Liver (tissue), 9 donors: Measurements from ENCODE around the gene TENT4B. TPM values are rescaled to one million over a fixed set of nuclear protein-coding genes. Genes with fewer than 3 reads are reported as not detected.
A peak's percentile ranks its signal among the peaks of the same experiment; 100 is the strongest.

ENCODE experiments used
- DNase-seq: peaks from one replicate; pipeline ENCODE4 v3.0.0-alpha.2; 2017; ENCODE audit warnings: low spot score
- H3K27ac ChIP-seq, 2 donors: one replicate each; pipeline ENCODE4 v1.7.0; 2013; ENCODE audit warnings: inconsistent platforms in 2 of 2, low read length in 2 of 2, control low read depth in 1 of 2, low read depth in 1 of 2, mild to moderate bottlenecking in 1 of 2
- H3K27me3 ChIP-seq, 4 donors: one replicate each; pipeline versions ENCODE4 v1.6.1 to v1.7.0; 2013; ENCODE audit warnings: low read length in 3 of 4, inconsistent platforms in 1 of 4, mild to moderate bottlenecking in 1 of 4, moderate library complexity in 1 of 4; ENCODE audit not compliant: control insufficient read depth in 4 of 4, insufficient read depth in 4 of 4
- H3K36me3 ChIP-seq, 4 donors: one replicate each; pipeline versions ENCODE4 v1.6.1 to v1.7.0; 2013; ENCODE audit warnings: low read length in 3 of 4, mild to moderate bottlenecking in 3 of 4, low read depth in 1 of 4, moderate library complexity in 1 of 4; ENCODE audit not compliant: control insufficient read depth in 4 of 4, insufficient read depth in 3 of 4
- H3K4me1 ChIP-seq, 4 donors: one replicate each; pipeline versions ENCODE4 v1.6.1 to v1.7.0; 2013; ENCODE audit warnings: low read length in 3 of 4, mild to moderate bottlenecking in 3 of 4, moderate library complexity in 1 of 4; ENCODE audit not compliant: control insufficient read depth in 4 of 4, insufficient read depth in 4 of 4
- H3K4me3 ChIP-seq, 3 donors: one replicate each; pipeline versions ENCODE4 v1.6.1 to v1.7.0; 2013; ENCODE audit warnings: low read length in 3 of 3, control low read depth in 1 of 3, low read depth in 1 of 3, mild to moderate bottlenecking in 1 of 3
- H3K9ac ChIP-seq, 2 donors: one replicate each; pipeline ENCODE4 v1.7.0; 2013; ENCODE audit warnings: low read length in 2 of 2, mild to moderate bottlenecking in 2 of 2, moderate library complexity in 2 of 2, control low read depth in 1 of 2, low read depth in 1 of 2
- H3K9me3 ChIP-seq, 4 donors: one replicate each; pipeline versions ENCODE4 v1.6.1 to v1.7.0; 2013; ENCODE audit warnings: low read length in 3 of 4; ENCODE audit not compliant: control insufficient read depth in 4 of 4
- EGR1 ChIP-seq, 2 donors: IDR thresholded peaks; 2 replicates each; pipeline ENCODE4 v1.6.1; 2016 to 2018; ENCODE audit warnings: antibody characterized with exemption in 2 of 2, low read depth in 2 of 2
- FOXA1 ChIP-seq: IDR thresholded peaks from 2 replicates; pipeline ENCODE4 v1.6.1; 2016; ENCODE audit warnings: antibody characterized with exemption
- FOXA2 ChIP-seq: IDR thresholded peaks from 2 replicates; pipeline ENCODE4 v1.6.1; 2016; ENCODE audit warnings: antibody characterized with exemption
- GABPA ChIP-seq, 2 donors: IDR thresholded peaks in 1 of 2; conservative IDR thresholded peaks in 1 of 2; 2 replicates each; pipeline ENCODE4 v1.6.1; 2016; ENCODE audit warnings: antibody characterized with exemption in 2 of 2, mild to moderate bottlenecking in 1 of 2, moderate library complexity in 1 of 2
- HNF4A ChIP-seq, 2 donors: conservative IDR thresholded peaks; 2 replicates each; pipeline ENCODE4 v1.6.1; 2016; ENCODE audit warnings: antibody characterized with exemption in 2 of 2, mild to moderate bottlenecking in 2 of 2
- HNF4G ChIP-seq: IDR thresholded peaks from 2 replicates; pipeline ENCODE4 v1.6.1; 2016; ENCODE audit warnings: antibody characterized with exemption
- JUND ChIP-seq, 2 donors: IDR thresholded peaks; 2 replicates each; pipeline ENCODE4 v1.6.1; 2016; ENCODE audit warnings: antibody characterized with exemption in 2 of 2
- NR2F2 ChIP-seq: IDR thresholded peaks from 2 replicates; pipeline ENCODE4 v1.6.1; 2016; ENCODE audit warnings: antibody characterized with exemption
- RAD21 ChIP-seq, 2 donors: IDR thresholded peaks; 2 replicates each; pipeline ENCODE4 v1.6.1; 2016; ENCODE audit warnings: antibody characterized with exemption in 2 of 2, mild to moderate bottlenecking in 2 of 2
- RXRA ChIP-seq, 2 donors: IDR thresholded peaks; 2 replicates each; pipeline ENCODE4 v1.6.1; 2017 to 2018; ENCODE audit warnings: antibody characterized with exemption in 2 of 2, mild to moderate bottlenecking in 1 of 2
- SP1 ChIP-seq: IDR thresholded peaks from 2 replicates; pipeline ENCODE4 v1.6.1; 2018; ENCODE audit warnings: antibody characterized with exemption, mild to moderate bottlenecking
- TAF1 ChIP-seq: conservative IDR thresholded peaks from 2 replicates; pipeline ENCODE4 v1.6.1; 2016; ENCODE audit warnings: antibody characterized with exemption, mild to moderate bottlenecking
- YY1 ChIP-seq: IDR thresholded peaks from 2 replicates; pipeline ENCODE4 v1.6.1; 2016; ENCODE audit warnings: antibody characterized with exemption, mild to moderate bottlenecking
- WGBS: extraction: QIAGEN DNeasy Blood & Tissue Kit; methylation state at CpG from one replicate; pipeline ENCODE4 v1.1.7; 2013; 5-methylcytosine and 5-hydroxymethylcytosine counted together
- polyA plus RNA-seq, 2 donors: library from polyadenylated mRNA; stranded (reverse) in 1 of 2; unstranded in 1 of 2; fragments of 200-250 nt in 1 of 2; fragments of >200 nt in 1 of 2; fragmentation: Nextera tagmentation in 1 of 2; extraction: Ambion mirVana in 1 of 2; gene quantifications; one replicate each; pipeline versions ENCODE4 v1.2.1 to v1.2.3, GENCODE V29; 2013 to 2015
- total RNA-seq, 2 donors: library from RNA; depleted of rRNA; stranded (reverse); fragments of >200 nt; gene quantifications; one replicate each; pipeline ENCODE4 v1.2.3, GENCODE V29; 2014
- TF ChIP-seq, protein P1 (sequence below): IDR thresholded peaks from 2 replicates; pipeline ENCODE4 v1.6.1; 2016; ENCODE audit warnings: antibody characterized with exemption
- TF ChIP-seq, protein P2 (sequence below): IDR thresholded peaks from 2 replicates; pipeline ENCODE4 v1.6.1; 2016; ENCODE audit warnings: antibody characterized with exemption, mild to moderate bottlenecking
- TF ChIP-seq, protein P3 (sequence below): IDR thresholded peaks from 2 replicates; pipeline ENCODE4 v1.6.1; 2016; ENCODE audit warnings: antibody characterized with exemption
- TF ChIP-seq, protein P4 (sequence below): IDR thresholded peaks from 2 replicates; pipeline ENCODE4 v1.6.1; 2016; ENCODE audit warnings: antibody characterized with exemption
- TF ChIP-seq, protein P5 (sequence below): fragments of 150-350 bp; IDR thresholded peaks from 2 replicates; pipeline ENCODE4 v1.5.1; 2017; ENCODE audit warnings: improper control_type of control experiment, low read depth, low read length; ENCODE audit not compliant: missing input control
- donor health status: healthy.
- donor health status: healthy.
- donor health status: healthy.
- donor health status: healthy.
- donor health status: healthy.

Gene TENT4B
- total and polyA plus RNA-seq, 4 donors = 4.2 to 10.8 (median 7.9) TPM

DNA sequence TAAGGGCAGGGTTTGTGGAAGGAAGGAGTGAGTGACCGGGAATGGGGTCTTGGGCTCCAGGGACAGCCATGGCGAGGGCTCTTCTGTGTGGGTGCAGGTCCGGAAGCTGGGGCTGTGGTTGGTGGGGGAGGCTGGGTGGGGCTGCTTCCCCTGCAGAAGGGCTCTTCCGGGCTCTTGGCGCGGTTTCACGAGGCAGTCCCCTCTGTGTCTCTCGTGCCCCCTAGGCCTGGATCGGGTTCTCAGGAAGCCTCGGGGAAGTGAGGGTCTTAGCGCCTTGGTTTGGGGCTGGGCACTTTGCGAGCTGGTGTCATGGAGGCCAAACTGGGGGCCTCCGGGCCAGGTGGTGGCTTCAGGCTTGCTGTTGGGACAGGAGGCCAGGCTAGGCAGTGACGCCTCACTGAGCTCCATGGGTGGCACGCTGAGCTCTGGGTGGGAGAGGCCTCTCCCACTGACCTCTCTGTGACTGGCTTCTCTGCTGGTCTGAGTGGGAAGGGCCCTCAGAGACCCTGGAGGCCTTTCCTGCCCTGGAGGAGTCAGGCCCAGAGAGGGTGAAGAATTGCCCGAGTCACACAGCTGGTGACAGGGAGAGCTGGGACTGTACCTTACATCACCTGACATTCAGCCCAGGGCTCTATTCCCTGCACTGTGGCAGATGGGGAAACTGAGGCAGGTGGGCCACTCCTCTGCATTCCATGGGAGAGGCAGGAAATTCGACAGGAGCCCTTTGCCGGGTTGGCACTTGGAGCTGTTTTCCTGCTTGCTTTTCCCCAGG lies 121.4 kb downstream of the TENT4B start:
- Histone ChIP-seq H3K27me3 (no peaks in the 10 kb centered on the region), H3K9me3 (no peaks in the 10 kb centered on the region), H3K36me3 (no peaks in the 10 kb centered on the region), H3K27ac (peak overlapping the region; percentile 32 to 52), H3K9ac (no peak overlapping the region), H3K4me1 (peaks cover 0 to 3% (median 0%) of the 10 kb centered on the region in 4 donors), H3K4me3 (peak overlapping the region in 1 of 3 donors; percentile 15)
- no peak for TF ChIP-seq FOXA2
- TF ChIP-seq GABPA (IDR thresholded peaks at IDR 0.05 in 1 of 2, conservative IDR thresholded peaks at IDR 0.05 in 1 of 2) = no peak
- TF ChIP-seq RAD21 (IDR thresholded peaks at IDR 0.05) = no peak
- TF ChIP-seq HNF4G = no peak
- TF ChIP-seq, protein P1, sequence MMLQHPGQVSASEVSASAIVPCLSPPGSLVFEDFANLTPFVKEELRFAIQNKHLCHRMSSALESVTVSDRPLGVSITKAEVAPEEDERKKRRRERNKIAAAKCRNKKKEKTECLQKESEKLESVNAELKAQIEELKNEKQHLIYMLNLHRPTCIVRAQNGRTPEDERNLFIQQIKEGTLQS = no peak
- TF ChIP-seq, protein P2, sequence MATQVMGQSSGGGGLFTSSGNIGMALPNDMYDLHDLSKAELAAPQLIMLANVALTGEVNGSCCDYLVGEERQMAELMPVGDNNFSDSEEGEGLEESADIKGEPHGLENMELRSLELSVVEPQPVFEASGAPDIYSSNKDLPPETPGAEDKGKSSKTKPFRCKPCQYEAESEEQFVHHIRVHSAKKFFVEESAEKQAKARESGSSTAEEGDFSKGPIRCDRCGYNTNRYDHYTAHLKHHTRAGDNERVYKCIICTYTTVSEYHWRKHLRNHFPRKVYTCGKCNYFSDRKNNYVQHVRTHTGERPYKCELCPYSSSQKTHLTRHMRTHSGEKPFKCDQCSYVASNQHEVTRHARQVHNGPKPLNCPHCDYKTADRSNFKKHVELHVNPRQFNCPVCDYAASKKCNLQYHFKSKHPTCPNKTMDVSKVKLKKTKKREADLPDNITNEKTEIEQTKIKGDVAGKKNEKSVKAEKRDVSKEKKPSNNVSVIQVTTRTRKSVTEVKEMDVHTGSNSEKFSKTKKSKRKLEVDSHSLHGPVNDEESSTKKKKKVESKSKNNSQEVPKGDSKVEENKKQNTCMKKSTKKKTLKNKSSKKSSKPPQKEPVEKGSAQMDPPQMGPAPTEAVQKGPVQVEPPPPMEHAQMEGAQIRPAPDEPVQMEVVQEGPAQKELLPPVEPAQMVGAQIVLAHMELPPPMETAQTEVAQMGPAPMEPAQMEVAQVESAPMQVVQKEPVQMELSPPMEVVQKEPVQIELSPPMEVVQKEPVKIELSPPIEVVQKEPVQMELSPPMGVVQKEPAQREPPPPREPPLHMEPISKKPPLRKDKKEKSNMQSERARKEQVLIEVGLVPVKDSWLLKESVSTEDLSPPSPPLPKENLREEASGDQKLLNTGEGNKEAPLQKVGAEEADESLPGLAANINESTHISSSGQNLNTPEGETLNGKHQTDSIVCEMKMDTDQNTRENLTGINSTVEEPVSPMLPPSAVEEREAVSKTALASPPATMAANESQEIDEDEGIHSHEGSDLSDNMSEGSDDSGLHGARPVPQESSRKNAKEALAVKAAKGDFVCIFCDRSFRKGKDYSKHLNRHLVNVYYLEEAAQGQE = no peak
- TF ChIP-seq TAF1 = no peak
- no peak for TF ChIP-seq NR2F2
- no peak for TF ChIP-seq SP1
- TF ChIP-seq EGR1 (IDR thresholded peaks at IDR 0.05; ENCODE audit: low read depth in 2 of 2) = no peak
- TF ChIP-seq, protein P3, sequence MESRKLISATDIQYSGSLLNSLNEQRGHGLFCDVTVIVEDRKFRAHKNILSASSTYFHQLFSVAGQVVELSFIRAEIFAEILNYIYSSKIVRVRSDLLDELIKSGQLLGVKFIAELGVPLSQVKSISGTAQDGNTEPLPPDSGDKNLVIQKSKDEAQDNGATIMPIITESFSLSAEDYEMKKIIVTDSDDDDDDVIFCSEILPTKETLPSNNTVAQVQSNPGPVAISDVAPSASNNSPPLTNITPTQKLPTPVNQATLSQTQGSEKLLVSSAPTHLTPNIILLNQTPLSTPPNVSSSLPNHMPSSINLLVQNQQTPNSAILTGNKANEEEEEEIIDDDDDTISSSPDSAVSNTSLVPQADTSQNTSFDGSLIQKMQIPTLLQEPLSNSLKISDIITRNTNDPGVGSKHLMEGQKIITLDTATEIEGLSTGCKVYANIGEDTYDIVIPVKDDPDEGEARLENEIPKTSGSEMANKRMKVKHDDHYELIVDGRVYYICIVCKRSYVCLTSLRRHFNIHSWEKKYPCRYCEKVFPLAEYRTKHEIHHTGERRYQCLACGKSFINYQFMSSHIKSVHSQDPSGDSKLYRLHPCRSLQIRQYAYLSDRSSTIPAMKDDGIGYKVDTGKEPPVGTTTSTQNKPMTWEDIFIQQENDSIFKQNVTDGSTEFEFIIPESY = no peak
- TF ChIP-seq JUND (IDR thresholded peaks at IDR 0.05) = no peak
- TF ChIP-seq RXRA (IDR thresholded peaks at IDR 0.05) = no peak
- no peak for TF ChIP-seq YY1
- TF ChIP-seq, protein P4, sequence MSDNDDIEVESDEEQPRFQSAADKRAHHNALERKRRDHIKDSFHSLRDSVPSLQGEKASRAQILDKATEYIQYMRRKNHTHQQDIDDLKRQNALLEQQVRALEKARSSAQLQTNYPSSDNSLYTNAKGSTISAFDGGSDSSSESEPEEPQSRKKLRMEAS = no peak
- TF ChIP-seq HNF4A (conservative IDR thresholded peaks at IDR 0.05) = no peak
- TF ChIP-seq FOXA1 = no peak
- TF ChIP-seq, protein P5, sequence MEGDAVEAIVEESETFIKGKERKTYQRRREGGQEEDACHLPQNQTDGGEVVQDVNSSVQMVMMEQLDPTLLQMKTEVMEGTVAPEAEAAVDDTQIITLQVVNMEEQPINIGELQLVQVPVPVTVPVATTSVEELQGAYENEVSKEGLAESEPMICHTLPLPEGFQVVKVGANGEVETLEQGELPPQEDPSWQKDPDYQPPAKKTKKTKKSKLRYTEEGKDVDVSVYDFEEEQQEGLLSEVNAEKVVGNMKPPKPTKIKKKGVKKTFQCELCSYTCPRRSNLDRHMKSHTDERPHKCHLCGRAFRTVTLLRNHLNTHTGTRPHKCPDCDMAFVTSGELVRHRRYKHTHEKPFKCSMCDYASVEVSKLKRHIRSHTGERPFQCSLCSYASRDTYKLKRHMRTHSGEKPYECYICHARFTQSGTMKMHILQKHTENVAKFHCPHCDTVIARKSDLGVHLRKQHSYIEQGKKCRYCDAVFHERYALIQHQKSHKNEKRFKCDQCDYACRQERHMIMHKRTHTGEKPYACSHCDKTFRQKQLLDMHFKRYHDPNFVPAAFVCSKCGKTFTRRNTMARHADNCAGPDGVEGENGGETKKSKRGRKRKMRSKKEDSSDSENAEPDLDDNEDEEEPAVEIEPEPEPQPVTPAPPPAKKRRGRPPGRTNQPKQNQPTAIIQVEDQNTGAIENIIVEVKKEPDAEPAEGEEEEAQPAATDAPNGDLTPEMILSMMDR = no peak
- 81% methylated on average over 18 of the region's 18 CpGs for WGBS
- DNase-seq = no peak
